Measurements from ENCODE around the gene RNF150.

GRCh38 chr4:141003193-141003592 is 130.1 kb downstream of the RNF150 start:
- no peak for TF ChIP-seq CTCF (IDR thresholded peaks at IDR 0.05)
- TF ChIP-seq USF2 (IDR thresholded peaks at IDR 0.05): no peak
- no peak for TF ChIP-seq POLR2A (IDR thresholded peaks at IDR 0.05; ENCODE audit: low read length)
- TF ChIP-seq MAX (IDR thresholded peaks at IDR 0.05): no peak
- no peak for TF ChIP-seq ESRRA (IDR thresholded peaks at IDR 0.05; ENCODE audit: borderline replicate concordance, low read length)
- no peak for TF ChIP-seq HMGXB4 (CRISPR knock-in tag; IDR thresholded peaks at IDR 0.05; ENCODE audit: borderline replicate concordance)
- TF ChIP-seq REST (IDR thresholded peaks at IDR 0.05): no peak
- no peak for TF ChIP-seq HES2 (IDR thresholded peaks at IDR 0.05)
- TF ChIP-seq HDAC2 (IDR thresholded peaks at IDR 0.05): no peak

All from A549 (cell line).